ENCODE measurements around the gene SPACA7.

Gene SPACA7

GRCh38 chr13:112349681-112350080, 26.5 kb upstream of the SPACA7 start (continued):
- TF ChIP-seq TSHZ2 (CRISPR knock-in tag; IDR thresholded peaks at IDR 0.05) (no peak), ZFP30 (CRISPR knock-in tag; IDR thresholded peaks at IDR 0.05) (no peak), ZFP3 (CRISPR knock-in tag; IDR thresholded peaks at IDR 0.05) (no peak)

GRCh38 chr13:112350300-112350699, 25.9 kb upstream of the SPACA7 start:
- TF ChIP-seq ZC3H10 (CRISPR knock-in tag; IDR thresholded peaks at IDR 0.05) (no peak), PPARA (CRISPR knock-in tag; IDR thresholded peaks at IDR 0.05; ENCODE audit: borderline replicate concordance) (no peak), SNAI2 (CRISPR knock-in tag; IDR thresholded peaks at IDR 0.05) (no peak), ISL1 (CRISPR knock-in tag; IDR thresholded peaks at IDR 0.05) (no peak), ZNF565 (CRISPR knock-in tag; conservative IDR thresholded peaks at IDR 0.05; ENCODE audit: low read depth) (no peak), ZFP3 (CRISPR knock-in tag; IDR thresholded peaks at IDR 0.05) (no peak), PATZ1 (CRISPR knock-in tag; IDR thresholded peaks at IDR 0.05; ENCODE audit: borderline replicate concordance) (no peak), TCF4 (CRISPR knock-in tag; IDR thresholded peaks at IDR 0.05; ENCODE audit: borderline replicate concordance) (no peak), CSDC2 (CRISPR knock-in tag; IDR thresholded peaks at IDR 0.05) (no peak)
- ATAC-seq: no peak

GRCh38 chr13:112351825-112352224, 24.3 kb upstream of the SPACA7 start:
- TF ChIP-seq ZNF8 (CRISPR knock-in tag; IDR thresholded peaks at IDR 0.05) (no peak), ESRRG (CRISPR knock-in tag; IDR thresholded peaks at IDR 0.05) (no peak), CREB5 (CRISPR knock-in tag; IDR thresholded peaks at IDR 0.05; ENCODE audit: low read depth) (no peak), ZC3H10 (CRISPR knock-in tag; IDR thresholded peaks at IDR 0.05) (no peak), ZNF70 (CRISPR knock-in tag; IDR thresholded peaks at IDR 0.05) (no peak), TSHZ2 (CRISPR knock-in tag; IDR thresholded peaks at IDR 0.05) (no peak), CSDC2 (CRISPR knock-in tag; IDR thresholded peaks at IDR 0.05) (no peak), CSRNP3 (CRISPR knock-in tag; IDR thresholded peaks at IDR 0.05) (no peak), PATZ1 (CRISPR knock-in tag; IDR thresholded peaks at IDR 0.05; ENCODE audit: borderline replicate concordance) (no peak), GLIS3 (CRISPR knock-in tag; IDR thresholded peaks at IDR 0.05) (no peak), POU6F1 (CRISPR knock-in tag; IDR thresholded peaks at IDR 0.05; ENCODE audit: borderline replicate concordance, low read depth) (no peak)
- ATAC-seq: no peak

Data from SK-N-SH treated with all-trans-retinoic acid at 6 μM for 48 hours (cell line).